Measurements from ENCODE around the gene ODF4.

ODF4 gene

GRCh38 chr17:8353736-8354135 is 14.1 kb downstream of the ODF4 start:
- TF ChIP-seq CTCF (IDR thresholded peaks at IDR 0.05) = no peak
- H3K27me3 ChIP-seq = no peaks in the 10 kb centered on the region
- no peaks in the 10 kb centered on the region for H3K36me3 ChIP-seq
- H3K9me3 ChIP-seq = no peaks in the 10 kb centered on the region
- no peak overlapping the region for H3K27ac ChIP-seq
- no peaks in the 10 kb centered on the region for H3K4me1 ChIP-seq (ENCODE audit: control insufficient read depth in 1 of 2, insufficient read depth in 1 of 2, low read depth in 1 of 2, low read length in 1 of 2)
- no peak overlapping the region for H3K4me3 ChIP-seq (ENCODE audit: low read depth in 1 of 2, low read length in 1 of 2)

- Histone ChIP-seq H3K36me3 (no peaks in the 10 kb centered on the region), H3K9me3 (no peaks in the 10 kb centered on the region), H3K27me3 (no peaks in the 10 kb centered on the region), H3K27ac (no peak overlapping the region), H3K4me1 (ENCODE audit: control insufficient read depth in 1 of 2, insufficient read depth in 1 of 2, low read depth in 1 of 2, low read length in 1 of 2) (no peaks in the 10 kb centered on the region), H3K4me3 (ENCODE audit: low read depth in 1 of 2, low read length in 1 of 2) (no peak overlapping the region)
- no peak for TF ChIP-seq CTCF (IDR thresholded peaks at IDR 0.05)
Measured at GRCh38 chr17:8354236-8354635, 14.6 kb downstream of the ODF4 start.

- no peaks in the 10 kb centered on the region for H3K9me3 ChIP-seq
- no peaks in the 10 kb centered on the region for H3K27me3 ChIP-seq
- no peak overlapping the region for H3K4me3 ChIP-seq (ENCODE audit: low read depth in 1 of 2, low read length in 1 of 2)
- no peak overlapping the region for H3K27ac ChIP-seq
- H3K4me1 ChIP-seq (ENCODE audit: control insufficient read depth in 1 of 2, insufficient read depth in 1 of 2, low read depth in 1 of 2, low read length in 1 of 2) = no peaks in the 10 kb centered on the region
- H3K36me3 ChIP-seq = no peaks in the 10 kb centered on the region
- no peak for TF ChIP-seq CTCF (IDR thresholded peaks at IDR 0.05)
Measured at GRCh38 chr17:8357910-8358309, 18.3 kb downstream of the ODF4 start.

- no peak overlapping the region for H3K27ac ChIP-seq
Measured at GRCh38 chr17:8359769-8360168, 20.1 kb downstream of the ODF4 start.

GRCh38 chr17:8360260-8360659 is 20.6 kb downstream of the ODF4 start:
- no peaks in the 10 kb centered on the region for H3K9me3 ChIP-seq
- no peaks in the 10 kb centered on the region for H3K27me3 ChIP-seq
- H3K4me1 ChIP-seq (ENCODE audit: control insufficient read depth in 1 of 2, insufficient read depth in 1 of 2, low read depth in 1 of 2, low read length in 1 of 2) = no peaks in the 10 kb centered on the region
- TF ChIP-seq CTCF (IDR thresholded peaks at IDR 0.05) = no peak
- H3K27ac ChIP-seq = no peak overlapping the region
- H3K36me3 ChIP-seq = peaks cover 3% of the 10 kb centered on the region
- no peak overlapping the region for H3K4me3 ChIP-seq (ENCODE audit: low read depth in 1 of 2, low read length in 1 of 2)

More at GRCh38 chr17:8359769-8360168, 20.1 kb downstream of the ODF4 start:
- no peaks in the 10 kb centered on the region for H3K4me1 ChIP-seq (ENCODE audit: control insufficient read depth in 1 of 2, insufficient read depth in 1 of 2, low read depth in 1 of 2, low read length in 1 of 2)
- no peaks in the 10 kb centered on the region for H3K27me3 ChIP-seq
- TF ChIP-seq CTCF (IDR thresholded peaks at IDR 0.05) = no peak
- no peaks in the 10 kb centered on the region for H3K9me3 ChIP-seq
- no peak overlapping the region for H3K4me3 ChIP-seq (ENCODE audit: low read depth in 1 of 2, low read length in 1 of 2)
- no peaks in the 10 kb centered on the region for H3K36me3 ChIP-seq

- no peaks in the 10 kb centered on the region for H3K4me1 ChIP-seq (ENCODE audit: control insufficient read depth in 1 of 2, insufficient read depth in 1 of 2, low read depth in 1 of 2, low read length in 1 of 2)
- no peak overlapping the region for H3K27ac ChIP-seq
- H3K9me3 ChIP-seq = no peaks in the 10 kb centered on the region
- H3K36me3 ChIP-seq = peaks cover 3% of the 10 kb centered on the region
- H3K4me3 ChIP-seq (ENCODE audit: low read depth in 1 of 2, low read length in 1 of 2) = no peak overlapping the region
- no peak for TF ChIP-seq CTCF (IDR thresholded peaks at IDR 0.05)
- no peaks in the 10 kb centered on the region for H3K27me3 ChIP-seq
Measured at GRCh38 chr17:8360751-8361150, 21.1 kb downstream of the ODF4 start.
